HG03520 (cell line): ENCODE data around the gene NFS1.
A peak's percentile ranks its signal among the peaks of the same experiment; 100 is the strongest.

ENCODE experiments used
- ATAC-seq: cut with Tn5 transposase; IDR thresholded peaks from one replicate; pipeline ENCODE4 v1.9.1; 2021; ENCODE audit warnings: mild to moderate bottlenecking, moderate library complexity; ENCODE audit not compliant: unreplicated experiment

NFS1 gene

DNA sequence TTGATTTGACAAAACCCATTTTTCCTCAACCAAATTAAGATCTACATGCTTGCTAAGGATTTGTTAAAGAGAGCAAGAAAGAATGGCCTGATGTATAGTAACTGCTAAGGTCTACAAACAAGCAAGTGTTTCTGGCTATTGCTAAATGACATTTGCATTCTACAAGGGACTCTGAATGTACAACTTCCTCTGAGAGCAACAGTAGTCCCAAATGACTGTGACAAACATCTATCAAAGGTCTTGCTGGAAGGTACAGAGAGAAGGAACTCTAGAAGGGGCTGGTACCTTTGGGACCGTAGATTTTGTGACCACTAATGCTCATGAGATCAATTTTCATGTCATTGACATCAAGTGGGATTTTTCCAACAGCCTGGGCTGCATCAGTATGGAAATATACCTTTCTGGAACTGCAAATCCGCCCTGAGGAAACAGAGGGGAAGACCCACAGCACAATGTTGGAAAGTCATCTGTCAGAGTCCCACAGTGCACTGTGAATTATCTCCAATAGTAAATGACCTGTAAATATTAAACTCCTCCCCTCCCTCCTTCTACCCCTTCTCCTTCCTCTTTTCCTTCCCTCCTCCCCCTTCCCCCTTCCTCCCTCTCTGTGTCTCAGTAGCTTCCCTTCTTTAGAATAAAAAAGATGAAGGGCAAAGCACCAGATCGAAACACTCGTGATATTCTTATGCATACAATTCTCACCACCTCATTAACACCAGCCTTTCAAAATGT lies 18.5 kb downstream of the NFS1 start:
- no peak for ATAC-seq

DNA sequence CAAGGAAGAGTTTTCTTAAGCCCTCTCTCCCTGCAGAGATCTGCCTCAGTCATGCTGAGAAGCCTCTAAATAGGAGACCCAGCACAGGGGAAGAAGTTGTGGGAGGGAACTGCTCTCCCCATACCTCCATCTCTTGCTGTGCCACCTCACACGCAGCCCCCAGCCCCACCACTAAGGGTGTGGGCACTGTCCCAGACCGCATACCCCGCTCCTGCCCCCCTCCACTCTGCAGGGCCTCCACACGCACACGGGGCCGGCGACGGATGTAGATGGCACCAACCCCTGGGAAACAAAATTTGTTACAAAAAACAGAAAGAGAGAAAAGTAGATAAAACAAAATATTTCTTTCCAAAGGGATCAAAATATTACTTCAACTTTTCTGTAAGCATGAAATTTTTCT lies 24.2 kb downstream of the NFS1 start:
- no peak for ATAC-seq

- no peak for ATAC-seq
Observed at GRCh38 chr20:35673884-35674283, 25.3 kb downstream of the NFS1 start.

- no peak for ATAC-seq
Observed at GRCh38 chr20:35669681-35670080, 29.5 kb downstream of the NFS1 start.

- no peak for ATAC-seq
Observed at GRCh38 chr20:35669221-35669620, 29.9 kb downstream of the NFS1 start.

GRCh38 chr20:35665949-35666288 lies 33.2 kb downstream of the NFS1 start:
- ATAC-seq = no peak

GRCh38 chr20:35664466-35665206 lies 34.5 kb downstream of the NFS1 start, which contains the start of the genes CPNE1 and RBM12:
Gene CPNE1, minus strand, starts transcription at chr20:35664900. Its CDS starts 31,977 bp downstream, at chr20:35632923.
Gene RBM12, minus strand, starts transcription at chr20:35664900. Its CDS starts 9,578 bp downstream, at chr20:35655322.
- ATAC-seq = peak; percentile 69

DNA sequence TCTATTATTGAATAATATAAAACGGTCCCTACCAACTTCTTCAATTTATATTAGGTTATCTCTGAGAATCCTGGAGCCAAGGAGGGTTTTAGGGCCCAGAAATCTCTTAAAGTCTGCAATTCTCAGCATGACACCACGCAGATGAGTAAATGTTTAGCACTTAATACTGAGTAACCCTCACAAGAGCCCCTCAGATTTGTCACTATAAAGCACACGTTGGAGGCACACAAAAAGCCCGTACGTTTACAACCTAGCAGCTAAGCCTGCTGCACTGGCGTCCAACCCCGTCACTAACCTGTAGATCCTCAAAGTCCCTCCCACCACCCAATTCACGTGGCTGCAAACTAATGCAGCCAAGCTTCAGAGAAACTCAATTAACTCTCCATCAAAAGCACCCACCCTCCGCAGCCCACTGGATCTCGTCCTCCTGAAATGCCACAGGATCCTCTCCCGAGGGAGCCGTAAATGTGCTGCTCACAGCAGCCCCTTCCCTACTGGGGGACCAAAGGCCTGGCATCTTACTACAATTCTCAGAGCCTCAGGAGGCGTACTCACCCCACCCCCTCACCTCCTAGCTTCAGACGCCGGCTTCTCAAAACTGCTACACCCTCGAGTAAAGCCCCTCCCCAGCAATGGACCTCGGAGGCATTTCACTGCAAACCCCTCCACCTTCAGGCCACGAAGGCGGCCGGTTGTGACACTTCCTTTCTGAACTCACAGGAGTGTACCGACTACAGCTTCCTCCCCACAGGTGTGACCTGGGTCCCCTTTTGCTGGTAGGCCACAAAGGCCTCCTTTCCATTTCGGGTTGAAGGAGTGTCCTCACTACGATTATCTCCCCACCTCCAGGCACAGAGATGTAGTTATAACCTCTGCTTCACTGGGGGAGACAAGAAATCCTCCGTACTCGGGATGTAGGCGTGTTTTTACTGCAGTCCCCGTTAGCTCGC lies 35.4 kb downstream of the NFS1 start:
- ATAC-seq = peak; percentile 16

- ATAC-seq = no peak
Observed at GRCh38 chr20:35662551-35662950, 36.6 kb downstream of the NFS1 start.

DNA sequence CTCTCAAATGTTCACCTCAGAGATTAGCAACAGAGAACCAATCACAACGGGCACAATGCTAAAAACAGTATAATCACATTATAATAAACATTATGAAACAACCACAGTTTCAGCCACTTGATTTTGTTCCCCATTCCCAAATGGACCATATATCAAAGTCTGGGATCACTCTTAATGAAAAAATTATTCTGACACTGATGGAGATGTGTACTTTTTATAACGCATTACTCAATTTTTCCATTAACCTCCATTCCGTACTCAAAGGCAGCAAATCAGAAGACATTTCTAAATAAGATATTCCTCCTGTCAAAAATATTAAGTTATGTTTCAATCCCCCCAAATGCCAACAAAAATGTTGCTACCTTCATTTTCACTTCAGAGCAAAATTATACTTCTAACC lies 37.2 kb downstream of the NFS1 start:
- ATAC-seq = no peak

- ATAC-seq = no peak
Observed at GRCh38 chr20:35661053-35661452, 38.1 kb downstream of the NFS1 start.

GRCh38 chr20:35660122-35660937 lies 38.8 kb downstream of the NFS1 start:
- no peak for ATAC-seq

- no peak for ATAC-seq
Observed at GRCh38 chr20:35657271-35657670, 41.9 kb downstream of the NFS1 start.

- no peak for ATAC-seq
Observed at GRCh38 chr20:35654415-35654814, 44.7 kb downstream of the NFS1 start.

- no peak for ATAC-seq
Observed at GRCh38 chr20:35653893-35654292, 45.3 kb downstream of the NFS1 start.

GRCh38 chr20:35653430-35653734 lies 45.8 kb downstream of the NFS1 start:
- no peak for ATAC-seq

DNA sequence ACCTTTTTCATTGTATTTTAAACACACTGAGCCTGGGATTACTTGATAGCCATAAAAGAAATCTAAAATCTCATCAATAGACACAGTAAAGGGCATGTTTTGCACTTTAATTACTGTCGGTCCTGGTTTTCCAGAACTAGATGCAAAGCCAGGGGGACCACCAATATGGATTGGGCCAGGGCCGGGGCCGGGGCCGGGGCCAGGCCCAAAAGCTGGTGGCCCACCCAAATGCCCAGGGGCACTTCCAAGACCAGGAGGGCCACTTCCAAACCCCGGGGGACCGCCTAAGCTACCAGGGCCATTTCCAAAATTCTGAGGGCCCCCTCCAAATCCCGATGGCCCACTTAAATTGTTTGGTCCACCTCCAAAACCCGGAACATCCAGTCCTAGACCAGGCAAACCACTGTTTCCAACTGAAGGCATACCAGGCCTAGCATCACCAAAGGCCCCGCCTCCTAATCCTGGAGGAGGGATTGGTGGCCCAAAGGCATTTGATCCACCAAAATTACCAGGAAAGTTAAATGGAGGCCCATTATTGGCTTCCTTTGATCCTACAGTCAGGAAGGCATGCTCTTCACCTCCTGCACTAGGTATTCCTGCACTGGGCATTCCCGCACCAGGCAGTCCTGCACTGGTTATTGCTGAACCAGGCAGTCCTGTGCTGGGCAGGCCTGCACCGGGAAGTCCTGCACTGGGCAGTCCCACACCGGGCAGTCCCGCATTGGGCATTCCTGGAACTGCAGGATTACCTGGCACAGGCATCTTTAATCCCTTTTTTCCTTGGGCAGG lies 46.3 kb downstream of the NFS1 start:
- ATAC-seq = no peak

DNA sequence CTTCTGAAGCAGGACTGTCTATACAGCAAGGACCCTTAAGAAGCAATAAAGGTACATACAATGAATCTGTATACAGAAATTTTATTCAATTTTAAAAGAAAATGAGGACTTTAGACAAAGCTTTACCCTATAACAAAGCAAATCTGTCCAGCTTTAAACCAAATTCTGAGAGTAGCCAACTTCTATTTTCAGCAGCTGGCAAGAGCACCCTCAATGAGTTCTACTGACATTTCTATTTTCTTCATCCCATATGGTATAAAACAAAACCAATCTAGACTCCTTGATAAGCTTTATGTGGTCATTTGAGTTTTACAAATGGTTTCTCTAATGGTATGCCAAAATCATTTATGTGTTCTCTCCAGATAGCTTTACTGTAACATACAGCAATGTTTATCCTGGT lies 47.2 kb downstream of the NFS1 start:
- ATAC-seq = no peak

- ATAC-seq = no peak
Observed at GRCh38 chr20:35650632-35651031, 48.5 kb downstream of the NFS1 start.

DNA sequence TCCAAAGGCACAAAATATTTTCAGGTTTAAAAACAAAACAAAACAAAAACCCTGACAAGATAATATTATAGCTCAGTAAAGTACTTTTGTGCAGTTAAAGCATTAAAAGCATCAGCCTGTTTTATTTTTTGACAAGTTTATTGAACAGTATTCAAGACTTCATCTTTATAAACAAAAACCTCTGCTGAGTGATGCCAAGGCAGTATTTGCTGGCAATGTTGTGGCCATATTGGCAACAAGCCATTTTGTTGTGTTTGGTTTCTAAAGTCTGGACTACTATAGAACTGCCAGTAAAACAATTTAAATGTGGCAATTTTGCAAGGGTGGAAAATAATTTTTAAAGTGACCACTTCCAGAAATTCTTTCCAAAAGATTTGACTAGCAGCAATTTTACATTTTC lies 50.3 kb downstream of the NFS1 start:
- ATAC-seq = no peak
